Osteocyte (in vitro differentiated cells): ENCODE data around the gene NEXN. TPM values are rescaled to one million over a fixed set of nuclear protein-coding genes. Genes with fewer than 3 reads are reported as not detected.

Experiments used
- DNase-seq: peaks from one replicate; pipeline ENCODE4 v3.0.0; 2021; ENCODE audit warnings: mixed read lengths; ENCODE audit not compliant: unreplicated experiment; ENCODE audit errors: extremely low spot score
- H3K27ac Mint-ChIP-seq: one replicate; pipeline ENCODE4 v1.8.0; 2021; ENCODE audit warnings: mild to moderate bottlenecking, mixed read lengths; ENCODE audit not compliant: unreplicated experiment
- H3K27me3 Mint-ChIP-seq: one replicate; pipeline ENCODE4 v1.8.0; 2021; ENCODE audit warnings: mixed read lengths; ENCODE audit not compliant: unreplicated experiment
- H3K36me3 Mint-ChIP-seq: one replicate; pipeline ENCODE4 v1.8.0; 2021; ENCODE audit warnings: mixed read lengths; ENCODE audit not compliant: unreplicated experiment
- H3K4me1 Mint-ChIP-seq: one replicate; pipeline ENCODE4 v1.8.0; 2021; ENCODE audit warnings: mixed read lengths; ENCODE audit not compliant: unreplicated experiment
- H3K4me3 Mint-ChIP-seq: one replicate; pipeline ENCODE4 v1.8.0; 2021; ENCODE audit warnings: mild to moderate bottlenecking, moderate library complexity, mixed read lengths; ENCODE audit not compliant: unreplicated experiment
- H3K9me3 Mint-ChIP-seq: one replicate; pipeline ENCODE4 v1.8.0; 2021; ENCODE audit warnings: mixed read lengths; ENCODE audit not compliant: unreplicated experiment
- CTCF ChIP-seq: fragments of 200-600 bp; sonication (generic); IDR thresholded peaks from 2 replicates; pipeline ENCODE4 v1.5.0; 2021; ENCODE audit warnings: antibody characterized with exemption, mild to moderate bottlenecking, moderate library complexity
- total RNA-seq: library from RNA; stranded (reverse); gene quantifications from 2 replicates; pipeline ENCODE4 v1.2.1, GENCODE V29; 2021

The NEXN gene
- total RNA-seq, 1 donor from 2014 or later = 19.3 TPM

DNA sequence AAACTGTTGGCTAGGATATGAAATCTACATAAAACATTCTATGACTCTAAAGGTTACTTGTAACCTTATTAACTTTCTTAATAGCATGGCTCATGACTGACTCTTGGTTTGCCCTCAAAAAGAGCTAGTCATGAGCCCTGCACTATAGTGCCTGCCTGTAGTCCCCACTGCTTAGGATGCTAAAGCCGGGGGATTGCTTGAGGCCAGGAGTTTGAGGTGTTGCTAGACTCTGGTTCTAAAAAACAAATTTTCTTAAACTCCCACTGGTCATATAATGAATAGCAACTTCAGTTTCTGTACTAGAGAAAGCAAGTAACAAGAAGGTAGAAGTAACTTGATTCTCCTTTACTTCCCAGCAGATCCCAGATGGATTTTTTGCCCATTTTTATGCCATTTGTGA, 15.8 kb upstream of the NEXN start:
- DNase-seq = no peak
- Mint-ChIP-seq H3K27ac (peak overlapping the region; percentile 60), H3K27me3 (no peaks in the 10 kb centered on the region), H3K9me3 (no peaks in the 10 kb centered on the region), H3K4me3 (no peak overlapping the region), H3K4me1 (peaks cover 41% of the 10 kb centered on the region), H3K36me3 (peaks cover 3% of the 10 kb centered on the region)
- no peak for TF ChIP-seq CTCF

DNA sequence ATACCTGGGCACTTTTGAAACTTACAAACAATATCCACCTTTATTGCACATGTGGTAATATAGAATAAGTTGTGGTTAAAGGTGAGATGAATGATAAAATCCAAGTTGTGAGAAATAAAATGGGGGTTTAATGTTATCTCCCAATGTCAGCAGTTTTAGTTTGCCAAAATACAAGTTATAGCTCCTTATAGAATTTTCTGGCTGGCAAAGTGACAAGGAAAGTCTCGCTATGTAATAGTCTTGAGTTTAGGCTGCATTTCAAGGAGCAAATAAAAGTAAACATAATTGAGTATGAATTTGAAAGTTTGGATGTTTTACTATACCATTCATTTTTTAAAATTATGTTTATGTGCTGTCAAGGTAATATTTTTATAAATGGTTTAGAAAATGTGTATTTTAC, 15.0 kb upstream of the NEXN start:
- Mint-ChIP-seq H3K4me3 (no peak overlapping the region), H3K36me3 (peaks cover 5% of the 10 kb centered on the region), H3K27me3 (no peaks in the 10 kb centered on the region), H3K4me1 (peaks cover 37% of the 10 kb centered on the region), H3K9me3 (no peaks in the 10 kb centered on the region), H3K27ac (no peak overlapping the region)
- no peak for DNase-seq
- TF ChIP-seq CTCF = no peak

- TF ChIP-seq CTCF = no peak
- Mint-ChIP-seq H3K27me3 (no peaks in the 10 kb centered on the region), H3K4me3 (no peak overlapping the region), H3K27ac (peak overlapping the region; percentile 83), H3K36me3 (peaks cover 5% of the 10 kb centered on the region), H3K9me3 (no peaks in the 10 kb centered on the region), H3K4me1 (peaks cover 33% of the 10 kb centered on the region)
- DNase-seq = no peak
Observed at GRCh38 chr1:77874804-77875445, 13.5 kb upstream of the NEXN start.

DNA sequence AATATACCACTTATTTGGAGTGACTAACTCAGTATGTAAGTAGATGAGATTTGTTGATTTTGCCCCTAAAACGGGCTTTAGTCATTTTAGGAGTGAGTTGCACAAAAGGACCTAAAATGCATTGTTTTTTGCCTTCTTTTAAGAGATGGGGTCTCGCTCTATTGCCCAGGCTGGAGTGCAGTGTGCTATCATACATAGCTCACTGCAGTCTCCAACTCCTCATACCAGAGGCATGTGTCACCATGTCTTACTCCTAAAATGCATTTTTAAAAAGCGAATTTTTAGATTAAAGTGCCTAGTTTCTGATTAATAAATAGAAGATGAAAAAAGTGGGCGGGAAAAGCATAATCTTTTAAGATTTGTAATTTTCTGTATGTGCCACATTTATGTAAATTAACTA, 11.5 kb upstream of the NEXN start:
- H3K4me3 Mint-ChIP-seq = no peak overlapping the region
- H3K36me3 Mint-ChIP-seq = peaks cover 5% of the 10 kb centered on the region
- no peak for DNase-seq
- TF ChIP-seq CTCF = no peak
- no peaks in the 10 kb centered on the region for H3K27me3 Mint-ChIP-seq
- H3K9me3 Mint-ChIP-seq = no peaks in the 10 kb centered on the region
- no peak overlapping the region for H3K27ac Mint-ChIP-seq
- H3K4me1 Mint-ChIP-seq = peaks cover 33% of the 10 kb centered on the region

- no peak overlapping the region for H3K4me3 Mint-ChIP-seq
- peaks cover 17% of the 10 kb centered on the region for H3K4me1 Mint-ChIP-seq
- no peak for DNase-seq
- peak overlapping the region; percentile 7 for H3K27ac Mint-ChIP-seq
- TF ChIP-seq CTCF = no peak
- H3K9me3 Mint-ChIP-seq = no peaks in the 10 kb centered on the region
- no peaks in the 10 kb centered on the region for H3K27me3 Mint-ChIP-seq
- peaks cover 10% of the 10 kb centered on the region for H3K36me3 Mint-ChIP-seq
Observed at GRCh38 chr1:77881061-77881460, 7.4 kb upstream of the NEXN start.
